RWPE1 (cell line): ENCODE measurements around the gene SPATA2L.

Experiments used
- CTCF ChIA-PET: fragments of 350-600 bp; sonication (Branson Sonifier 250); formaldehyde crosslinking; extraction: SDS; loops from one replicate; lab custom pipeline; 2021; lab: Yijun Ruan, JAX
- POLR2A ChIA-PET: fragments of 400-600 bp; formaldehyde crosslinking; extraction: SDS; loops from one replicate; lab custom pipeline; 2020; ENCODE audit warnings: antibody characterized with exemption; ENCODE audit not compliant: low non-redundant PET; lab: Yijun Ruan, JAX
- DNase-seq: peaks from one replicate; pipeline ENCODE4 v3.0.0; 2012; ENCODE audit warnings: low spot score
- H3K27ac ChIP-seq: fragments of 450-650 bp; 2 replicates; pipeline ENCODE4 v1.5.1; 2017
- TF ChIP-seq, protein P1 (sequence below): fragments of 450-650 bp; conservative IDR thresholded peaks from 2 replicates; pipeline ENCODE4 v1.5.1; 2017; ENCODE audit warnings: low read depth, mild to moderate bottlenecking

SPATA2L gene

DNA sequence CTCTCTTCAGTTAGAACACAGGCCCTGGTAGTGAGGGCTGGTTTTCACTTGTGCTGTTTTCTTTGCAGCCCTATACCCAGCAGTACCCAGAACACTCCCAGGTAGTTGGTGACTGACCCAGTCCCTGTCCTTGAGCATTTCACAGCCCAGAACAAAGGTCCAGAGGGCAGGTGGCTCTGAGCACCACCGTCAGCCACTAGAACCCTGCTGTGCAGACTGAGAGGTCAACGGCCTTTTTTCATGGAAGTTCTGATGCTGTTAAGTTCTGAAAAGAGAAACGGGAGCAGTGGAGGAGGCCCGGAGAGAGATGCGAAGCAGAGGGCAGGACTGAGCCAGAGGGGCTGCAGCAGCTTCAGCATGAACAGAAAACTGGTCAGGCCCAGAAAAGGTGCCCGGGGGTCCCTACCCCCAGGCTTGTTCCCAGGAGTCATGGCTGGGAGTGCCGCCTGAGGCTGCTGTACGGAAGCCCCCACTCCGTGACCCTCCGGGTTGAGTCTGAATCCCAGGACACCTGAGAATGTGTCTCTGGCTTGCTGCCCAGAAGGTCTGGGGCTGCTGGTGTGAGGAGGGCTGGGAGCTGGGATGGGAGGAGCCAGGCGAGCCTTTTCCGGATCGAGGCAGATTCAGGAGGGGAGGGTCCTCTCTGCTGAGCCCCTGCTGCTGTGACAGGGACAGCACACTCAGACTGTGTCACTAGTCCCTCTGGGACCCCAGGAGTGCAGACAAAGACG lies 28.5 kb upstream of the SPATA2L start:
- CTCF ChIA-PET, result no interaction called here
- POLR2A ChIA-PET, result no interaction called here
- DNase-seq, result no peak
- TF ChIP-seq, protein P1, sequence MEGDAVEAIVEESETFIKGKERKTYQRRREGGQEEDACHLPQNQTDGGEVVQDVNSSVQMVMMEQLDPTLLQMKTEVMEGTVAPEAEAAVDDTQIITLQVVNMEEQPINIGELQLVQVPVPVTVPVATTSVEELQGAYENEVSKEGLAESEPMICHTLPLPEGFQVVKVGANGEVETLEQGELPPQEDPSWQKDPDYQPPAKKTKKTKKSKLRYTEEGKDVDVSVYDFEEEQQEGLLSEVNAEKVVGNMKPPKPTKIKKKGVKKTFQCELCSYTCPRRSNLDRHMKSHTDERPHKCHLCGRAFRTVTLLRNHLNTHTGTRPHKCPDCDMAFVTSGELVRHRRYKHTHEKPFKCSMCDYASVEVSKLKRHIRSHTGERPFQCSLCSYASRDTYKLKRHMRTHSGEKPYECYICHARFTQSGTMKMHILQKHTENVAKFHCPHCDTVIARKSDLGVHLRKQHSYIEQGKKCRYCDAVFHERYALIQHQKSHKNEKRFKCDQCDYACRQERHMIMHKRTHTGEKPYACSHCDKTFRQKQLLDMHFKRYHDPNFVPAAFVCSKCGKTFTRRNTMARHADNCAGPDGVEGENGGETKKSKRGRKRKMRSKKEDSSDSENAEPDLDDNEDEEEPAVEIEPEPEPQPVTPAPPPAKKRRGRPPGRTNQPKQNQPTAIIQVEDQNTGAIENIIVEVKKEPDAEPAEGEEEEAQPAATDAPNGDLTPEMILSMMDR, result no peak
- H3K27ac ChIP-seq, result peak overlapping the region; percentile 42

DNA sequence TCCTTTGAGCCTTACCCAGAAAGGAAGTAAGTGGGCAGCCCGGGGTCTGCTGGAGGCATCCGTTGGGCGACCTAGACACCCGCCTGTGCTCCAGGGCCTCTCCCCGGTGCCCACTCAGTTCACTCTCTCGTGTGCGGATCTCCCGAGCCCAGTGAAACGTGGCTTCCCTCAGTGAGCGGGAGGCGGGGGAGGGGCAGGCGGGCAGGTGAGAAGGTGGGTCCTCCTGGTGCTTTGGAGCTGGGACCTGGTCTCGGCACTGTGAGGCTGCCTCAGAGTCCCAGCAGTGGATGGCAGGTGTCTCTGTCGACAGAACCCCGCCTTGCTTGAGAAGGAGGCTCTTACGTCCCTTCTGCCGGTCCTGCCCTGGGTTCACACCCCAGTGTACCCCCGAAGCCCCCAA lies 27.8 kb upstream of the SPATA2L start:
- no peak for DNase-seq
- CTCF ChIA-PET, result no interaction called here
- H3K27ac ChIP-seq, result peak overlapping the region; percentile 42
- TF ChIP-seq, protein P1, result no peak
- POLR2A ChIA-PET, result interaction anchor here (1.0 kb wide), 1 partner anchor 12 kb away, joined by 4 read pairs; no protein-coding TSS in a partner anchor

DNA sequence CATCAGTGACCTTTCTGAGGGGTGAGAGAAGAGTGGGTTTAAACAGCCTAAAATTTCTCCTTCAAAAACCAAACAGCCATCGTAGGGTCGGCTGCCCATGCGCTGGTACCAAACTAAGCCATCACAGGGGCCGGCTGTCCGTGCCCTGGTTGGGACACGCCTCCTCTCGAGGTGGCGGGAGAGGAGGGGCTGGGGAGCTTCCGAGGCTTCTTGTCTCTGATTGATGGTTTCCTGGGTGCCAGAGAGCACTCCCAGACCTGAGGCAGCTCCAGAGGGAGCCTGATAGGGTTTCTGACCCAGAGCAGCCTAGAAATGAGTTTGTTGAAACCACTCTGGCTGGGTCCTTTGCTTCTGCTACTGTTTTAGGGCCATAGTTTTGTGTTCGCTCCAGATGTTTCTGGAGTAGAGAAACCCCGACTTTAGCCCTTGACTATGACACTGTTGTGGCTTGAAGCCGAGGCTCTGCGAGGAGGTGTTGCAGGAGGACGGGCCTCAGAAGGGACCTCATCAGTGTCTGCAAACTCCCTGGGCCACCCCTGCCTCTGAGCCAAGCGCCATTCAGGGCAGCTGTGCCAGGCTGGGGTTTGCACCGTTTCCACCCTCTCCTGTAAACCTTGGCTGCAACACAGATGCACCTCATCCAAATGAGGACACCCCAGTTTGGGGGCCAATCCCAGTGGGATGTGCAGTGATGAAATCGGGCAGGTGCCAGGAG lies 26.1 kb upstream of the SPATA2L start:
- peak overlapping the region; percentile 40 for H3K27ac ChIP-seq
- ChIA-PET POLR2A (no interaction called here), CTCF (interaction anchor here (1.5 kb wide), 1 partner anchor 13 kb away, joined by 7 read pairs; no protein-coding TSS in a partner anchor)
- TF ChIP-seq, protein P1, result no peak
- no peak for DNase-seq

- ChIA-PET CTCF (no interaction called here), POLR2A (interaction anchor here (0.5 to 0.8 kb wide), 2 partner anchors 23 to 157 kb away, joined by 3 read pairs; no protein-coding TSS in a partner anchor)
- TF ChIP-seq, protein P1, result no peak
- H3K27ac ChIP-seq, result peak overlapping the region; percentile 97
- no peak for DNase-seq
These were observed 22.1 kb upstream of the SPATA2L start for GRCh38 chr16:89723279-89724250.

- H3K27ac ChIP-seq, result peak overlapping the region; percentile 97
- DNase-seq, result peak; percentile 55
- TF ChIP-seq, protein P1, result no peak
- ChIA-PET CTCF (no interaction called here), POLR2A (interaction anchor here (0.5 to 0.8 kb wide), 3 partner anchors 22 to 156 kb away, joined by 3 read pairs; partner anchors contain the start of gene TCF25)
These were observed 21.1 kb upstream of the SPATA2L start for GRCh38 chr16:89722392-89723278.
